Keratinocyte (primary cell): Measurements from ENCODE around the gene SCO1. TPM values are rescaled to one million over a fixed set of nuclear protein-coding genes. Genes with fewer than 3 reads are reported as not detected.

Experiments
- DNase-seq: peaks from one replicate; pipeline ENCODE4 v3.0.0-alpha.2; 2011; ENCODE audit warnings: low read depth, missing footprints, low spot score
- FAIRE-seq: peaks from 2 replicates; lab custom pipeline; 2011; peaks lifted over from hg19 to GRCh38; lab: Jason Lieb, UNC
- H2AFZ ChIP-seq: 2 replicates; pipeline ENCODE4 v1.6.0; 2012; ENCODE audit warnings: low read length, control low read depth, inconsistent platforms; ENCODE audit not compliant: control insufficient read depth
- H3K27ac ChIP-seq: 2 replicates; pipeline ENCODE4 v1.5.1; 2011; ENCODE audit warnings: low read length; ENCODE audit not compliant: control insufficient read depth, insufficient read depth
- H3K27me3 ChIP-seq: 3 replicates; pipeline ENCODE4 v1.6.0; 2011; ENCODE audit warnings: low read length; ENCODE audit not compliant: control insufficient read depth, insufficient read depth; ENCODE audit errors: extremely low read depth
- H3K36me3 ChIP-seq, 2 experiments: 2 replicates in 1 of 2; 3 replicates in 1 of 2; pipeline ENCODE4 v1.5.1; 2011; ENCODE audit warnings: low read length in 2 of 2, mild to moderate bottlenecking in 1 of 2; ENCODE audit not compliant: control insufficient read depth in 2 of 2, insufficient read depth in 2 of 2; ENCODE audit errors: extremely low read depth in 1 of 2
- H3K4me1 ChIP-seq: 3 replicates; pipeline ENCODE4 v1.5.1; 2011; ENCODE audit warnings: low read length; ENCODE audit not compliant: control insufficient read depth, insufficient read depth; ENCODE audit errors: extremely low read depth
- H3K4me2 ChIP-seq: 3 replicates; pipeline ENCODE4 v1.6.0; 2011; ENCODE audit warnings: low read depth, low read length; ENCODE audit not compliant: control insufficient read depth, insufficient read depth; ENCODE audit errors: extremely low read depth
- H3K4me3 ChIP-seq, 3 experiments: fragments of 200-600 bp in 1 of 3; sonication (generic) in 1 of 3; 2 replicates in 2 of 3; 3 replicates in 1 of 3; pipeline ENCODE4 v1.5.1; 2011 to 2016; ENCODE audit warnings: low read length in 3 of 3, mild to moderate bottlenecking in 3 of 3, control low read depth in 2 of 3, inconsistent platforms in 1 of 3, low read depth in 1 of 3, mixed read lengths in 1 of 3, mixed run types in 1 of 3, moderate library complexity in 1 of 3; ENCODE audit not compliant: control insufficient read depth in 2 of 3, insufficient read depth in 2 of 3; ENCODE audit errors: extremely low read depth in 1 of 3
- H3K79me2 ChIP-seq: 2 replicates; pipeline ENCODE4 v1.6.0; 2012; ENCODE audit warnings: low read length; ENCODE audit not compliant: control insufficient read depth, insufficient read depth
- H3K9ac ChIP-seq: 3 replicates; pipeline ENCODE4 v1.6.0; 2011; ENCODE audit warnings: low read length; ENCODE audit not compliant: control insufficient read depth, insufficient read depth; ENCODE audit errors: extremely low read depth
- H3K9me1 ChIP-seq: 3 replicates; pipeline ENCODE4 v1.6.0; 2011; ENCODE audit warnings: low read length; ENCODE audit not compliant: control insufficient read depth, insufficient read depth; ENCODE audit errors: extremely low read depth
- H3K9me3 ChIP-seq: 2 replicates; pipeline ENCODE4 v1.5.1; 2012; ENCODE audit warnings: low read depth, low read length; ENCODE audit not compliant: control insufficient read depth
- H4K20me1 ChIP-seq: 3 replicates; pipeline ENCODE4 v1.6.0; 2011; ENCODE audit warnings: low read length; ENCODE audit not compliant: control insufficient read depth, insufficient read depth; ENCODE audit errors: extremely low read depth
- EZH2 ChIP-seq: IDR thresholded peaks from one replicate; pipeline ENCODE4 v1.6.1; 2012; ENCODE audit warnings: inconsistent platforms, mild to moderate bottlenecking, low read length, moderate library complexity
- dilution Hi-C: fragments of 300-500 bp; cut with MboI; formaldehyde crosslinking; loops from one replicate; pipeline ENCODE4 v1.7.0; 2020; ENCODE audit warnings: low sequenced_read_pairs; ENCODE audit not compliant: extremely low pct_ligation_motif_present
- polyA plus RNA-seq, 5 experiments: library from polyadenylated mRNA; depleted of rRNA in 3 of 5; stranded (reverse) in 3 of 5; stranded (forward) in 1 of 5; unstranded in 1 of 5; fragments of >200 nt; gene quantifications; 1 replicate in 1 of 5; 2 replicates in 3 of 5; 3 replicates in 1 of 5; pipeline versions ENCODE4 v1.2.1 to v1.2.3, GENCODE V29; 2011 to 2012; ENCODE audit warnings: missing spikeins in 2 of 5, low read depth in 1 of 5, low replicate concordance in 1 of 5
- TF ChIP-seq, protein P1 (sequence below), 3 experiments: IDR thresholded peaks in 1 of 3; conservative IDR thresholded peaks in 1 of 3; optimal IDR thresholded peaks in 1 of 3; 2 replicates in 2 of 3; 3 replicates in 1 of 3; pipeline versions ENCODE3 to v1.5.1; 2011; ENCODE audit warnings: low read length in 3 of 3, mild to moderate bottlenecking in 3 of 3, moderate library complexity in 2 of 3, control low read depth in 1 of 3, inconsistent platforms in 1 of 3; ENCODE audit not compliant: insufficient read depth in 2 of 3; ENCODE audit errors: extremely low read depth in 1 of 3

Gene SCO1
- polyA plus RNA-seq, 1 donor (not counting 4 experiments of a cell fraction or from before 2014, with no cell fraction given) = 28.3 TPM

DNA sequence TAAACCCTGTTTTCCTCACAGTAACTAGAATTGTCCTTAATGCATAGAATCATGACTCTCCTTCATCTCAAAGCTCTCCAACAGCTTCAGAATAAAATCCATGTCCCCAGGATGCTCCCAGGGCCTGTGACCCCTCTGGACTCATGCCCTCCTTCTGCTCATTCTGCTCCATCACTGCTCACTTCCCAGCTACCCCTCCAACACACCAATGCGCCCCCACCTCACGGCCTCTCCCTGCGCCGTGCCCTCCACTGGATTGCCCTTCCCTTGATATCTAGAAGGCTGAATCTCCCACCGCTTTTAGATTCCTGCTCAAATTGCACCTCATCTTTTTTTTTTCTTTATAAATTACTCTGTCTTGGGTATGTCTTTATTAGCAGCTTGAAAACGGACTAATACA is 45.1 kb upstream of the SCO1 start:
- Histone ChIP-seq H2AFZ (no peak overlapping the region), H3K9me3 (no peaks in the 10 kb centered on the region), H3K27ac (no peak overlapping the region), H3K27me3 (peaks cover 10% of the 10 kb centered on the region), H3K4me2 (no peak overlapping the region), H3K79me2 (no peaks in the 10 kb centered on the region), H3K9me1 (no peaks in the 10 kb centered on the region), H4K20me1 (no peaks in the 10 kb centered on the region), H3K4me1 (peaks cover 10% of the 10 kb centered on the region), H3K36me3 (no peaks in the 10 kb centered on the region), H3K9ac (no peak overlapping the region), H3K4me3 (no peak overlapping the region)
- FAIRE-seq (no peak), DNase-seq (no peak)
- dilution Hi-C loops = no loop called here
- no peak for TF ChIP-seq EZH2
- TF ChIP-seq, protein P1, sequence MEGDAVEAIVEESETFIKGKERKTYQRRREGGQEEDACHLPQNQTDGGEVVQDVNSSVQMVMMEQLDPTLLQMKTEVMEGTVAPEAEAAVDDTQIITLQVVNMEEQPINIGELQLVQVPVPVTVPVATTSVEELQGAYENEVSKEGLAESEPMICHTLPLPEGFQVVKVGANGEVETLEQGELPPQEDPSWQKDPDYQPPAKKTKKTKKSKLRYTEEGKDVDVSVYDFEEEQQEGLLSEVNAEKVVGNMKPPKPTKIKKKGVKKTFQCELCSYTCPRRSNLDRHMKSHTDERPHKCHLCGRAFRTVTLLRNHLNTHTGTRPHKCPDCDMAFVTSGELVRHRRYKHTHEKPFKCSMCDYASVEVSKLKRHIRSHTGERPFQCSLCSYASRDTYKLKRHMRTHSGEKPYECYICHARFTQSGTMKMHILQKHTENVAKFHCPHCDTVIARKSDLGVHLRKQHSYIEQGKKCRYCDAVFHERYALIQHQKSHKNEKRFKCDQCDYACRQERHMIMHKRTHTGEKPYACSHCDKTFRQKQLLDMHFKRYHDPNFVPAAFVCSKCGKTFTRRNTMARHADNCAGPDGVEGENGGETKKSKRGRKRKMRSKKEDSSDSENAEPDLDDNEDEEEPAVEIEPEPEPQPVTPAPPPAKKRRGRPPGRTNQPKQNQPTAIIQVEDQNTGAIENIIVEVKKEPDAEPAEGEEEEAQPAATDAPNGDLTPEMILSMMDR (optimal IDR thresholded peaks at IDR 0.05 in 1 of 3, IDR thresholded peaks at IDR 0.05 in 1 of 3, conservative IDR thresholded peaks at IDR 0.05 in 1 of 3; ENCODE audit: extremely low read depth in 1 of 3, insufficient read depth in 2 of 3, low read length in 3 of 3) = no peak

GRCh38 chr17:10741416-10742135 is 44.2 kb upstream of the SCO1 start:
- Histone ChIP-seq H3K36me3 (no peaks in the 10 kb centered on the region), H2AFZ (no peak overlapping the region), H3K27ac (no peak overlapping the region), H3K4me3 (no peak overlapping the region), H3K4me2 (no peak overlapping the region), H3K4me1 (peaks cover 10% of the 10 kb centered on the region), H3K9me3 (no peaks in the 10 kb centered on the region), H3K27me3 (peaks cover 8% of the 10 kb centered on the region), H4K20me1 (no peaks in the 10 kb centered on the region), H3K79me2 (no peaks in the 10 kb centered on the region), H3K9ac (no peak overlapping the region), H3K9me1 (no peaks in the 10 kb centered on the region)
- DNase-seq (no peak), FAIRE-seq (no peak)
- TF ChIP-seq EZH2 = no peak
- TF ChIP-seq, protein P1 (optimal IDR thresholded peaks at IDR 0.05 in 1 of 3, IDR thresholded peaks at IDR 0.05 in 1 of 3, conservative IDR thresholded peaks at IDR 0.05 in 1 of 3; ENCODE audit: extremely low read depth in 1 of 3, insufficient read depth in 2 of 3, low read length in 3 of 3) = no peak
- dilution Hi-C loops = no loop called here
